GM12872 (cell line): ENCODE measurements around the gene FADS3.

Experiments
- CTCF ChIP-seq: IDR thresholded peaks from 3 replicates; pipeline ENCODE4 v1.5.1; 2011; ENCODE audit warnings: low read depth, mild to moderate bottlenecking, low read length, moderate library complexity; ENCODE audit not compliant: insufficient read depth

The FADS3 gene

GRCh38 chr11:61868571-61869428, 22.5 kb downstream of the FADS3 start:
- no peak for TF ChIP-seq CTCF

- no peak for TF ChIP-seq CTCF
These were observed 24.4 kb downstream of the FADS3 start for GRCh38 chr11:61866958-61867343.

- no peak for TF ChIP-seq CTCF
These were observed 25.0 kb downstream of the FADS3 start for GRCh38 chr11:61866231-61866957.

- TF ChIP-seq CTCF: no peak
These were observed 26.2 kb downstream of the FADS3 start for GRCh38 chr11:61864814-61865775.

- TF ChIP-seq CTCF: no peak
These were observed 27.7 kb downstream of the FADS3 start for GRCh38 chr11:61863548-61864081.

- TF ChIP-seq CTCF: no peak
These were observed 28.4 kb downstream of the FADS3 start for GRCh38 chr11:61862714-61863547.
